A549 (cell line): ENCODE results near the gene GM2A. TPM values are rescaled to one million over a fixed set of nuclear protein-coding genes. Genes with fewer than 3 reads are reported as not detected.

ENCODE experiments used
- ATAC-seq, 2 experiments: fragments of 200-7000 bp in 1 of 2; fragments of >200 bp in 1 of 2; cut with Nextera tagmentation in 1 of 2; cut with Tn5 transposase in 1 of 2; 3 replicates each; pipeline versions ENCODE4 v1.8.0 to v1.9.1; 2018 to 2020; ENCODE audit warnings: mild to moderate bottlenecking in 1 of 2, moderate library complexity in 1 of 2
- CTCF ChIA-PET: fragments of 300-600 bp; sonication (Branson Sonifier 250); formaldehyde crosslinking; extraction: SDS; loops from one replicate; lab custom pipeline; 2021; ENCODE audit warnings: antibody characterized with exemption, inconsistent platforms; lab: Yijun Ruan, JAX
- POLR2A ChIA-PET: fragments of 350-600 bp; formaldehyde crosslinking; extraction: SDS; loops from one replicate; lab custom pipeline; 2021; ENCODE audit warnings: antibody characterized with exemption, inconsistent platforms; lab: Yijun Ruan, JAX
- DNase-seq, 2 experiments: peaks; one replicate each; pipeline versions ENCODE4 v3.0.0 to v3.0.0-alpha.2; 2011 to 2016; ENCODE audit warnings: low read depth in 1 of 2, low spot score in 1 of 2
- FAIRE-seq: peaks from 2 replicates; lab custom pipeline; 2011; peaks lifted over from hg19 to GRCh38; lab: Jason Lieb, UNC
- H3K27ac ChIP-seq, 2 experiments: fragments of >200 bp; sonication (Bioruptor Twin); formaldehyde crosslinking; 3 replicates each; pipeline ENCODE4 v1.5.1; 2016 to 2017
- H3K4me1 ChIP-seq: fragments of >200 bp; sonication (Bioruptor Twin); formaldehyde crosslinking; 3 replicates; pipeline ENCODE4 v1.6.1; 2016
- H3K4me2 ChIP-seq: fragments of >200 bp; sonication (Bioruptor Twin); formaldehyde crosslinking; 3 replicates; pipeline ENCODE4 v1.6.1; 2016
- H3K4me3 ChIP-seq: fragments of >200 bp; sonication (Bioruptor Twin); formaldehyde crosslinking; 3 replicates; pipeline ENCODE4 v1.5.1; 2016
- H3K9me3 ChIP-seq: fragments of >200 bp; sonication (Bioruptor Twin); formaldehyde crosslinking; 3 replicates; pipeline ENCODE4 v1.6.1; 2016
- ATOH8 ChIP-seq: fragments of 250-450 bp; sonication (Bioruptor Pico); IDR thresholded peaks from 2 replicates; pipeline ENCODE4 v1.5.0; 2020; ENCODE audit warnings: low read depth, mild to moderate bottlenecking, moderate library complexity
- BHLHE40 ChIP-seq: IDR thresholded peaks from 2 replicates; pipeline ENCODE4 v1.6.1; 2012; ENCODE audit warnings: low read depth, low read length, inconsistent platforms
- CHD2 ChIP-seq: fragments of 150-350 bp; IDR thresholded peaks from 2 replicates; pipeline ENCODE4 v1.6.1; 2014; ENCODE audit warnings: low read length; ENCODE audit not compliant: partially characterized antibody
- CHD4 ChIP-seq: fragments of 200-600 bp; sonication (generic); IDR thresholded peaks from 2 replicates; pipeline ENCODE4 v1.6.1; 2016; ENCODE audit warnings: antibody characterized with exemption, mild to moderate bottlenecking, borderline replicate concordance
- EP300 ChIP-seq, 2 experiments: fragments of >200 bp; sonication (Bioruptor Twin); formaldehyde crosslinking; IDR thresholded peaks; 2 replicates in 1 of 2; 3 replicates in 1 of 2; pipeline ENCODE4 v1.6.1; 2016 to 2017
- FOSB ChIP-seq: fragments of 250-450 bp; sonication (Bioruptor Pico); IDR thresholded peaks from 2 replicates; pipeline ENCODE4 v1.5.0; 2020; ENCODE audit warnings: mild to moderate bottlenecking, moderate library complexity
- FOSL2 ChIP-seq, 2 experiments: fragments of 450-650 bp in 1 of 2; fragments of >200 bp in 1 of 2; sonication (Bioruptor Twin) in 1 of 2; formaldehyde crosslinking; IDR thresholded peaks; 2 replicates each; pipeline versions ENCODE4 v1.5.0 to v1.6.1; 2016 to 2020; ENCODE audit warnings: mild to moderate bottlenecking in 1 of 2, moderate library complexity in 1 of 2
- FOXS1 ChIP-seq: fragments of 250-450 bp; sonication (Bioruptor Pico); IDR thresholded peaks from 2 replicates; pipeline ENCODE4 v1.5.0; 2020; ENCODE audit warnings: mild to moderate bottlenecking, moderate library complexity
- HES2 ChIP-seq: fragments of >200 bp; sonication (Bioruptor Twin); formaldehyde crosslinking; IDR thresholded peaks from 2 replicates; pipeline ENCODE4 v1.6.1; 2016
- HEYL ChIP-seq: fragments of 250-450 bp; sonication (Bioruptor Pico); IDR thresholded peaks from 2 replicates; pipeline ENCODE4 v1.8.0; 2021; ENCODE audit warnings: mild to moderate bottlenecking, moderate library complexity
- HOXA7 ChIP-seq: fragments of 250-450 bp; sonication (Bioruptor Pico); IDR thresholded peaks from 2 replicates; pipeline ENCODE4 v1.5.0; 2020; ENCODE audit warnings: mild to moderate bottlenecking, moderate library complexity
- HOXB13 ChIP-seq: fragments of 250-450 bp; sonication (Bioruptor Pico); IDR thresholded peaks from 2 replicates; pipeline ENCODE4 v1.5.0; 2020; ENCODE audit warnings: low read depth, mild to moderate bottlenecking, moderate library complexity
- HOXB5 ChIP-seq: fragments of 250-450 bp; sonication (Bioruptor Pico); IDR thresholded peaks from 2 replicates; pipeline ENCODE4 v1.5.0; 2020; ENCODE audit warnings: mild to moderate bottlenecking, moderate library complexity
- JUN ChIP-seq, 2 experiments: fragments of >200 bp; sonication (Bioruptor Twin); formaldehyde crosslinking; IDR thresholded peaks; 2 replicates in 1 of 2; 3 replicates in 1 of 2; pipeline ENCODE4 v1.6.1; 2016 to 2017
- MAFK ChIP-seq: fragments of 450-650 bp; IDR thresholded peaks from 2 replicates; pipeline ENCODE4 v1.6.1; 2014; ENCODE audit not compliant: partially characterized antibody
- NFE2L2 ChIP-seq: fragments of 150-350 bp; conservative IDR thresholded peaks from 2 replicates; pipeline ENCODE4 v1.6.1; 2014; ENCODE audit warnings: low read length
- NPAS2 ChIP-seq: fragments of 250-450 bp; sonication (Bioruptor Pico); IDR thresholded peaks from 2 replicates; pipeline ENCODE4 v1.8.0; 2022; ENCODE audit warnings: mild to moderate bottlenecking, moderate library complexity, borderline replicate concordance
- PBX3 ChIP-seq: IDR thresholded peaks from 2 replicates; pipeline ENCODE4 v1.6.1; 2012
- PHF8 ChIP-seq: fragments of 200-600 bp; sonication (generic); IDR thresholded peaks from 2 replicates; pipeline ENCODE4 v1.6.1; 2016; ENCODE audit warnings: low read depth, mild to moderate bottlenecking, antibody characterized with exemption, moderate library complexity, borderline replicate concordance
- RAD21 ChIP-seq, 2 experiments: fragments of >200 bp in 1 of 2; sonication (Bioruptor Twin) in 1 of 2; formaldehyde crosslinking in 1 of 2; IDR thresholded peaks in 1 of 2; conservative IDR thresholded peaks in 1 of 2; 2 replicates in 1 of 2; 3 replicates in 1 of 2; pipeline ENCODE4 v1.6.1; 2012 to 2018; ENCODE audit warnings: inconsistent platforms in 1 of 2
- REST ChIP-seq: fragments of 200-600 bp; sonication (generic); IDR thresholded peaks from 2 replicates; pipeline ENCODE4 v1.6.1; 2016; ENCODE audit warnings: antibody characterized with exemption, mild to moderate bottlenecking, moderate library complexity
- RFX5 ChIP-seq: fragments of 450-650 bp; IDR thresholded peaks from 2 replicates; pipeline ENCODE4 v1.7.1; 2014; ENCODE audit warnings: antibody characterized with exemption, mild to moderate bottlenecking, moderate library complexity
- RNF2 ChIP-seq: fragments of 200-600 bp; sonication (generic); IDR thresholded peaks from 2 replicates; pipeline ENCODE4 v1.6.1; 2016; ENCODE audit warnings: low read depth, mild to moderate bottlenecking, antibody characterized with exemption, moderate library complexity, borderline replicate concordance
- SMC3 ChIP-seq: fragments of >200 bp; sonication (Bioruptor Twin); formaldehyde crosslinking; IDR thresholded peaks from 3 replicates; pipeline ENCODE4 v1.6.1; 2018; ENCODE audit warnings: inconsistent platforms
- SREBF2 ChIP-seq: fragments of 450-650 bp; IDR thresholded peaks from 2 replicates; pipeline ENCODE4 v1.6.1; 2014; ENCODE audit warnings: mild to moderate bottlenecking, moderate library complexity
- TFCP2L1 ChIP-seq: fragments of 250-450 bp; sonication (Bioruptor Pico); IDR thresholded peaks from 2 replicates; pipeline ENCODE4 v1.5.0; 2021; ENCODE audit warnings: mild to moderate bottlenecking
- TP53 ChIP-seq: fragments of 250-450 bp; sonication (Bioruptor Pico); IDR thresholded peaks from 2 replicates; pipeline ENCODE4 v1.5.0; 2021; ENCODE audit warnings: mild to moderate bottlenecking, moderate library complexity
- USF2 ChIP-seq: fragments of 450-650 bp; IDR thresholded peaks from 2 replicates; pipeline ENCODE4 v1.6.1; 2014; ENCODE audit warnings: antibody characterized with exemption
- ZC3H11A ChIP-seq: fragments of 450-650 bp; IDR thresholded peaks from 2 replicates; pipeline ENCODE4 v1.6.1; 2014; ENCODE audit warnings: antibody characterized with exemption, mild to moderate bottlenecking
- ZFP36 ChIP-seq: fragments of 450-650 bp; IDR thresholded peaks from 2 replicates; pipeline ENCODE4 v1.6.1; 2014; ENCODE audit warnings: borderline replicate concordance; ENCODE audit not compliant: partially characterized antibody
- WGBS: methylation state at CpG from one replicate; pipeline ENCODE4 v1.1.6; 2017; ENCODE audit errors: missing lambda C conversion rate; 5-methylcytosine and 5-hydroxymethylcytosine counted together
- polyA plus RNA-seq, 4 experiments: library from polyadenylated mRNA; depleted of rRNA in 3 of 4; stranded (reverse); fragments of >200 nt; fragmentation: RNase III in 1 of 4; extraction: RNeasy Plus Mini Kit Qiagen cat#74134 plus additional on column Dnase treatment in 1 of 4; gene quantifications; 2 replicates in 3 of 4; 3 replicates in 1 of 4; pipeline ENCODE4 v1.2.3, GENCODE V29; 2011 to 2017

The GM2A gene
- polyA plus RNA-seq, 2 of the 4 experiments (the other 2 are of a cell fraction), result 9.6 to 17.4 TPM

- Histone ChIP-seq H3K9me3 (no peaks in the 10 kb centered on the region), H3K4me3 (no peak overlapping the region), H3K27ac (no peak overlapping the region), H3K4me2 (no peak overlapping the region), H3K4me1 (0 out of 3 replicates have a peak, but pooled peaks cover 4% of the 10 kb centered on the region)
- ChIA-PET POLR2A (no interaction called here), CTCF (no interaction called here)
- TF ChIP-seq PBX3, result no peak
- no peak for TF ChIP-seq RAD21 (conservative IDR thresholded peaks at IDR 0.05 in 1 of 2, IDR thresholded peaks at IDR 0.05 in 1 of 2)
- no peak for TF ChIP-seq USF2
- TF ChIP-seq MAFK, result no peak
- no peak for TF ChIP-seq ATOH8
- TF ChIP-seq CHD4, result no peak
- TF ChIP-seq HES2, result no peak
- no peak for TF ChIP-seq RFX5
- no peak for TF ChIP-seq ZC3H11A
- no peak for TF ChIP-seq SREBF2
- no peak for TF ChIP-seq TFCP2L1 (CRISPR knock-in tag)
- TF ChIP-seq FOSB, result no peak
- TF ChIP-seq BHLHE40, result no peak
- no peak for TF ChIP-seq NFE2L2
- no peak for TF ChIP-seq ZFP36
- no peak for TF ChIP-seq HOXB5 (CRISPR knock-in tag)
- no peak for TF ChIP-seq RNF2
- no peak for TF ChIP-seq FOSL2 (IDR thresholded peaks at IDR 0.05)
- no peak for TF ChIP-seq FOSL2 (CRISPR knock-in tag; IDR thresholded peaks at IDR 0.05)
- no peak for ATAC-seq
- FAIRE-seq, result no peak
- DNase-seq, result no peak
- WGBS, result 42% methylated on average over 4 of the region's 4 CpGs
Measured at GRCh38 chr5:151293624-151294023, 40.6 kb downstream of the GM2A start.

- Histone ChIP-seq H3K9me3 (no peaks in the 10 kb centered on the region), H3K4me1 (0 out of 3 replicates have a peak, but pooled peaks cover 4% of the 10 kb centered on the region), H3K27ac (no peak overlapping the region), H3K4me2 (no peak overlapping the region), H3K4me3 (no peak overlapping the region)
- WGBS, result 43% methylated on average over 5 of the region's 5 CpGs
- ATAC-seq (no peak), DNase-seq (no peak), FAIRE-seq (no peak)
- TF ChIP-seq HOXB13 (CRISPR knock-in tag), result no peak
- TF ChIP-seq EP300 (IDR thresholded peaks at IDR 0.05), result no peak
- TF ChIP-seq FOSB, result no peak
- TF ChIP-seq MAFK, result no peak
- TF ChIP-seq TP53 (CRISPR knock-in tag), result no peak
- TF ChIP-seq ZFP36, result no peak
- no peak for TF ChIP-seq NPAS2
- TF ChIP-seq HEYL, result no peak
- no peak for TF ChIP-seq PBX3
- no peak for TF ChIP-seq CHD2
- no peak for TF ChIP-seq CHD4
- no peak for TF ChIP-seq PHF8
- TF ChIP-seq RAD21 (conservative IDR thresholded peaks at IDR 0.05 in 1 of 2, IDR thresholded peaks at IDR 0.05 in 1 of 2), result no peak
- no peak for TF ChIP-seq REST
- TF ChIP-seq FOSL2 (IDR thresholded peaks at IDR 0.05), result no peak
- no peak for TF ChIP-seq FOSL2 (CRISPR knock-in tag; IDR thresholded peaks at IDR 0.05)
- no peak for TF ChIP-seq FOXS1
- TF ChIP-seq HOXA7 (CRISPR knock-in tag), result no peak
- no peak for TF ChIP-seq SMC3
- TF ChIP-seq JUN (IDR thresholded peaks at IDR 0.05), result no peak
- CTCF ChIA-PET, result no interaction called here
- POLR2A ChIA-PET, result no interaction called here
Measured at GRCh38 chr5:151295138-151295537, 42.2 kb downstream of the GM2A start.
